Naive B cell (primary cell): ENCODE measurements around the gene ROGDI. TPM values are rescaled to one million over a fixed set of nuclear protein-coding genes. Genes with fewer than 3 reads are reported as not detected.

ENCODE experiments used
- ATAC-seq, 2 donors: fragments of 150-1000 bp; cut with Tn5 transposase; 2 replicates each; pipeline ENCODE4 v1.10.0; 2021; ENCODE audit warnings: low read depth in 2 of 2, mild to moderate bottlenecking in 2 of 2, moderate library complexity in 2 of 2
- DNase-seq: peaks from one replicate; pipeline ENCODE4 v3.0.0; 2022
- H3K27ac Mint-ChIP-seq, 6 donors: one replicate each; pipeline ENCODE4 v1.8.0; 2020 to 2022; ENCODE audit warnings: mild to moderate bottlenecking in 6 of 6, mixed read lengths in 6 of 6, moderate library complexity in 5 of 6, inconsistent platforms in 2 of 6
- H3K27me3 Mint-ChIP-seq, 3 donors: one replicate each; pipeline ENCODE4 v1.8.0; 2021 to 2022; ENCODE audit warnings: mixed read lengths in 3 of 3, mild to moderate bottlenecking in 1 of 3
- H3K36me3 Mint-ChIP-seq, 2 donors: one replicate each; pipeline ENCODE4 v1.8.0; 2020 to 2022; ENCODE audit warnings: mixed read lengths in 2 of 2, inconsistent platforms in 1 of 2, mild to moderate bottlenecking in 1 of 2
- H3K4me1 Mint-ChIP-seq, 3 donors: one replicate each; pipeline ENCODE4 v1.8.0; 2020 to 2022; ENCODE audit warnings: mixed read lengths in 3 of 3, inconsistent platforms in 1 of 3, mild to moderate bottlenecking in 1 of 3, moderate library complexity in 1 of 3
- H3K4me3 Mint-ChIP-seq, 8 donors: one replicate each; pipeline ENCODE4 v1.8.0; 2020 to 2022; ENCODE audit warnings: mild to moderate bottlenecking in 8 of 8, mixed read lengths in 8 of 8, moderate library complexity in 8 of 8, inconsistent platforms in 2 of 8
- H3K9me3 Mint-ChIP-seq, 7 donors: one replicate each; pipeline ENCODE4 v1.8.0; 2020 to 2022; ENCODE audit warnings: mixed read lengths in 7 of 7, mild to moderate bottlenecking in 5 of 7, inconsistent platforms in 2 of 7, moderate library complexity in 1 of 7
- polyA plus RNA-seq, 6 donors: library from polyadenylated mRNA; unstranded; fragments of 300-500 nt; fragmentation: Illumina TruSeq; gene quantifications; one replicate each; pipeline ENCODE4 v1.2.3, GENCODE V29; 2021; ENCODE audit warnings: low read depth in 6 of 6

Gene ROGDI
- polyA plus RNA-seq, 6 donors from 2014 or later: 2.7 to 8.0 (median 6.1) TPM

DNA sequence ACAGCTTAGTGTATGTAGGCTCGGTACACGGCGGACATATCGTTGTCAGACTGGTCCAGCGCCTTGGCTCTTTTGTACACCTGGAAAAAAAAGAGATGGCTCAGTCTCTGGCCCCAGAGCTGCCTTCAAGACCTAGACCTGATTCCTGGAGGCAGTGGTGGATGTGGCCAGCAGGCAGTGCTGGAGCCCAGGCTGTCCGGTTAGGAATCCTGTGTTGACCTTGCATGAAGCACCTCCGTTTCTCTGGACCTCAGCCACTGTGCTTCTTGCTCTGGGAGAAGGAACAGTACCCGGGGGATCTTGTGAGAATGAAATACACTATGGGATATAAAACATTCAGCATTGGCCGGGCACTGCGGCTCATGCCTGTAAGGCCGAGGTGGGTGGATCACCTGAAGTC lies 2.8 kb upstream of the ROGDI start:
- Mint-ChIP-seq H3K9me3 (no peaks in the 10 kb centered on the region), H3K4me1 (peaks cover 11 to 29% (median 18%) of the 10 kb centered on the region in 3 donors), H3K4me3 (peak overlapping the region in 2 of 8 donors; percentile 28 to 30), H3K36me3 (no peaks in the 10 kb centered on the region), H3K27me3 (no peaks in the 10 kb centered on the region), H3K27ac (no peak overlapping the region)
- DNase-seq (no peak), ATAC-seq (no peak)

DNA sequence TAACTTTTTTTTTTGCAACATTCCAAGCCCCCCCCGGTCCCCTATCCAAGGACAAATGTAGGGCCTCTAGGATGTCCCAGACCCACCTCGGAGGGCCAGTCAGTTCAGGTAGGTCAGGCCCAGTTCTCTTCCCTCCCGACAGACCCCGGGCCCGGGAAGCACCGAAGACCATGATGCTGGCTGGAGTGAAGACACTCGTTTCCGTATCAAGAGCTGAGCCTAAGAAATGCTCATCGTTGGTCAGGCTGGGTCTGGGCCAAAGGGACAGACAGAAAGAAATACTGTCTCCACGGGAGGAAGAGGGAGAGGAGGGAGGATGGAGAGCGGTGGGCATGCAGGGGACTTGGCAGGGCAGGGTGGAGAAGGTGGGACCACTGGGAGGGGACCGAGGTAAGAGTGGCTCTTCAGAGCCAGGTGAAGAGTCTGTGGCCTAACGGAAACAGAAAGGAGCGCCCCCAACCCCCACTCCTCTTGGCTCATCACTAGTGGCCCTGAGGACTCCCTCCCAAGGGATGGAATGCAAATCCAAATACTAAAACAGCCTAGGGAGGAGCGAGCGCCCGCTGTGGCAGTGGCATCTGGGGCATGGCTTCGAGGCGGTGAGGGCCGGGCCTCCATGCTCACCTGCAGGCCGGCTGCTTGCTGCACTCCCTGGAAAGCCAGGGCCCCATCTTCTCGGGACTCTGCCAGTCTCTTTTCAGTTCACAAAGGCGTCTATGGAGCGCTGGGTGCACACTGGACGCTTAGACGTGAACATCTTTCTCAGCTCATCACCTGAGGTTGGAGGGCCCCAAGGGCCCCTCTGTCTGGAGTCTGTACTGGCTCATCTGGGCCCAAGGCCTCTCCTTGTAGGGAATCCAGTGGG lies 1.7 kb upstream of the ROGDI start:
- H3K27ac Mint-ChIP-seq: peak overlapping the region in 1 of 6 donors; percentile 18
- H3K4me3 Mint-ChIP-seq: peak overlapping the region; percentile 39 to 88 (median 77)
- peaks cover 15 to 33% (median 21%) of the 10 kb centered on the region in 3 donors for H3K4me1 Mint-ChIP-seq
- H3K36me3 Mint-ChIP-seq: no peaks in the 10 kb centered on the region
- no peak for ATAC-seq
- no peak for DNase-seq
- no peaks in the 10 kb centered on the region for H3K27me3 Mint-ChIP-seq
- no peaks in the 10 kb centered on the region for H3K9me3 Mint-ChIP-seq

- H3K9me3 Mint-ChIP-seq: no peaks in the 10 kb centered on the region
- no peak for ATAC-seq
- DNase-seq: no peak
- no peaks in the 10 kb centered on the region for H3K36me3 Mint-ChIP-seq
- H3K4me3 Mint-ChIP-seq: peak overlapping the region; percentile 81 to 92 (median 86)
- H3K4me1 Mint-ChIP-seq: peaks cover 15 to 38% (median 21%) of the 10 kb centered on the region in 3 donors
- H3K27ac Mint-ChIP-seq: peak overlapping the region in 4 of 6 donors; percentile 28 to 82 (median 65)
- no peaks in the 10 kb centered on the region for H3K27me3 Mint-ChIP-seq
Observed at GRCh38 chr16:4803401-4803844, 990 bp upstream of the ROGDI start.

- peak; percentile 80 to 84 for ATAC-seq
- no peaks in the 10 kb centered on the region for H3K27me3 Mint-ChIP-seq
Observed at GRCh38 chr16:4802659-4803287, 340 bp upstream of the ROGDI start.

GRCh38 chr16:4801051-4801961 lies 1.1 kb downstream of the ROGDI start:
- no peaks in the 10 kb centered on the region for H3K36me3 Mint-ChIP-seq
- ATAC-seq: no peak
- peak overlapping the region in 4 of 6 donors; percentile 62 to 94 (median 88) for H3K27ac Mint-ChIP-seq
- no peaks in the 10 kb centered on the region for H3K27me3 Mint-ChIP-seq
- H3K4me1 Mint-ChIP-seq: peaks cover 15 to 38% (median 21%) of the 10 kb centered on the region in 3 donors
- H3K4me3 Mint-ChIP-seq: peak overlapping the region; percentile 85 to 94 (median 88)
- no peaks in the 10 kb centered on the region for H3K9me3 Mint-ChIP-seq
- DNase-seq: peak; percentile 12

More at GRCh38 chr16:4802659-4803287, 340 bp upstream of the ROGDI start:
- H3K4me3 Mint-ChIP-seq: peak overlapping the region; percentile 81 to 94 (median 87)
- DNase-seq: peak; percentile 93
- H3K4me1 Mint-ChIP-seq: peaks cover 15 to 38% (median 21%) of the 10 kb centered on the region in 3 donors
- no peaks in the 10 kb centered on the region for H3K36me3 Mint-ChIP-seq
- H3K9me3 Mint-ChIP-seq: no peaks in the 10 kb centered on the region
- peak overlapping the region; percentile 28 to 83 (median 70) for H3K27ac Mint-ChIP-seq

DNA sequence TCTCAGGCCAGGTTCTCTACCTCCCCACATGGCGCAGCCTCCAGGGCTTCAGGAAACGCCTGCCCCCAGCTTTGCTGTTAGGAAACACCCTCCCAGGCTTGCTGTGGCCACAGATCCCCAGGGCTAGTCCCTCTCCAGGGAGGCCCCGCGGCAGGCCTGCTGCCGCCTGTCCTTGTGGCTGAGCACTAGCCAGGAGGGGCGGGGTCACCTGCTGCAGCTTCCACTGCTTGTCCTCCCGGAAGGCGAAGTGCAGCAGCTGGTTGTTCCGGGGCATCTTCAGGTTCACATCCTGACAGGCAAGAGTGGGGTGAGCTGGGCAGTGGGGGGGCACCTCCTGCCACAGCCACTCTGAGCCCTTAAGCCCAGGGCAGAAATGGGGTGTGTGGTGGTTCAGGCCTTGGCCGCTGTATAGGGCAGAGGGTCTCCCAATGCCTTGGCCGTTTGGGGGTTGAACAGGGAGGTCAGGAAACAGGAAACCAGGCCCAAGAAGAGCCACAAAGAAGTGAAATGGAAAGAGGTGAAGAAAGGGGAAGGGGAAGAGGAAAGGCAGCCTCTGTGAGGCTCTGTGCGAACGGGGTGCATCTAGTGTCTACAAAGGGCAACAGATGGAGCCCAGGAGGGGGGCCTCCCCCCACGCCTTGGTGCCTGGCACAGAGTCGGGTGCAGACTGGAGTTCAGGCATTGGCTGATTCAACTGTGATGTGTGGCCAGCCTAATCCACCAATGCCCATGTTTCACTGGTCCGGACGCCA lies 2.0 kb downstream of the ROGDI start:
- Mint-ChIP-seq H3K9me3 (no peaks in the 10 kb centered on the region), H3K4me3 (peak overlapping the region; percentile 55 to 87 (median 81)), H3K4me1 (peaks cover 15 to 36% (median 21%) of the 10 kb centered on the region in 3 donors), H3K27ac (peak overlapping the region in 5 of 6 donors; percentile 18 to 94 (median 73)), H3K36me3 (no peaks in the 10 kb centered on the region), H3K27me3 (no peaks in the 10 kb centered on the region)
- ATAC-seq (no peak), DNase-seq (no peak)

GRCh38 chr16:4799171-4799855 lies 3.1 kb downstream of the ROGDI start:
- Mint-ChIP-seq H3K4me1 (peaks cover 15 to 36% (median 21%) of the 10 kb centered on the region in 3 donors), H3K36me3 (no peaks in the 10 kb centered on the region)

DNA sequence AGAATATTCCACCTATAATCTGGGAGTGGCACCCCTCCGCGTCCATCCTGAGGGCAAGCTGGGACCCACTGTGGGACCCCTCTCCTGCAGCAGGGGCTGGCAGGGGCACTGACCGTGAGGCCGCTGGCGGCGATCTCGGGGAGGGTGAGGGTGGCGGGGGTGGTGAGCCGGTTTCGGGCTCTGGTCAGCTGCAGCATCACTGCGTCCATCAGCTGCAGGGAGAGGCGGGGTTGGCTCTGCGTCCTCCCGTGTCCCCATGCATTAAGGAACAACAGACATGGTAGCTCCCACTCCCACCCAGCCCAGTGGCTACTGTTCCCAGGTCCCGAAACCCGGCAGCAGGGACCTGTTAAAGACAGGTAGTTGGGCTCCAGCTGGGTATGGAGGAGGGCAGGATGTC lies 4.0 kb downstream of the ROGDI start:
- no peaks in the 10 kb centered on the region for H3K9me3 Mint-ChIP-seq
- no peak overlapping the region for H3K4me3 Mint-ChIP-seq
- H3K4me1 Mint-ChIP-seq: peaks cover 11 to 29% (median 21%) of the 10 kb centered on the region in 3 donors
- H3K36me3 Mint-ChIP-seq: no peaks in the 10 kb centered on the region
- DNase-seq (no peak), ATAC-seq (no peak)
- no peaks in the 10 kb centered on the region for H3K27me3 Mint-ChIP-seq
- H3K27ac Mint-ChIP-seq: no peak overlapping the region

More at GRCh38 chr16:4799171-4799855, 3.1 kb downstream of the ROGDI start:
- Mint-ChIP-seq H3K27ac (no peak overlapping the region), H3K4me3 (peak overlapping the region in 4 of 8 donors; percentile 15 to 87 (median 46)), H3K27me3 (no peaks in the 10 kb centered on the region), H3K9me3 (no peaks in the 10 kb centered on the region)
- ATAC-seq: no peak
- no peak for DNase-seq

- DNase-seq (no peak), ATAC-seq (no peak)
- H3K27ac Mint-ChIP-seq: no peak overlapping the region
- peaks cover 11 to 23% (median 21%) of the 10 kb centered on the region in 3 donors for H3K4me1 Mint-ChIP-seq
- no peaks in the 10 kb centered on the region for H3K36me3 Mint-ChIP-seq
- no peaks in the 10 kb centered on the region for H3K27me3 Mint-ChIP-seq
- H3K9me3 Mint-ChIP-seq: no peaks in the 10 kb centered on the region
- H3K4me3 Mint-ChIP-seq: no peak overlapping the region
Observed at GRCh38 chr16:4797805-4798252, 4.6 kb downstream of the ROGDI start.

DNA sequence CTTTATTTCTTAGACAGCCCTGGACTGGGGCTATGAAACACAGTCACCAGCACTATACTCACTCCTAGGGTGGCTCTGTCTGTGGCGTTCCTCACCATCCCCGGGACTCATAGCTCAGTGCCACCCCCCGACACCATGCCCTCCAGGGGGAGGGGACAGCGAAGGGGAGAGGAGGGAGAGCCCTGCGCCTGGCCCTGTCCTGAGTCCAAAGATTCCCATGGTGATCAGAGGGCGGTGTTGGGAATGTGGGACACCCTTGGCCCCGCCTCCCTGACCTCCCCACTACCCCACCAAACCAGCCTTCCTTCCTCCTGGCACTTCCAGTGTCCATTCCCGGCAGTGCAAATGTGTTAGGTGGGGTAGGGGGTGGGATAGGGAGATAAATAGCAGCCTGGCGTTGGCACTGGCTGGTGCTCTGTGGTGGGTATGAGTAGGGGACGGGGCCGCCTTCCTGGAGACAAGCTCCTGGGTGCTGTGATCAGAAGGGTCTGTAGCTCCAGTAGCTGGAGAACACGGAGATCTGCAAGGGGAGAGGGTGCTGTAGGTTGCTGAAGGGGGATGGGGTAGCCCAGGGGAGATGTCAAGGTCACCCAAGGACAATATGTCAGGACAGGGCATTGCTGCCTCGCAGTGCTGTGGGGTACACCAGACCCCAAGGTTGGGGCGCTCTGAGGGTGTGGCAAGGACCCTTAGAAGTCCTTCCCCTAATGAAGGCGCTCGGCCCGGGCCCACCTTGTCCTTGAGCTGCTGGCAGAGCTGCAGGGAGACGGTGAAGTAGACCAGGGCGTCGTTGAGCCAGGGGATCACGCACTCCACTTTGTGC lies 5.2 kb downstream of the ROGDI start:
- ATAC-seq (no peak), DNase-seq (no peak)
- H3K27me3 Mint-ChIP-seq: no peaks in the 10 kb centered on the region
- no peak overlapping the region for H3K4me3 Mint-ChIP-seq
- H3K36me3 Mint-ChIP-seq: no peaks in the 10 kb centered on the region
- H3K27ac Mint-ChIP-seq: no peak overlapping the region
- no peaks in the 10 kb centered on the region for H3K9me3 Mint-ChIP-seq
- H3K4me1 Mint-ChIP-seq: peaks cover 11 to 22% (median 21%) of the 10 kb centered on the region in 3 donors

DNA sequence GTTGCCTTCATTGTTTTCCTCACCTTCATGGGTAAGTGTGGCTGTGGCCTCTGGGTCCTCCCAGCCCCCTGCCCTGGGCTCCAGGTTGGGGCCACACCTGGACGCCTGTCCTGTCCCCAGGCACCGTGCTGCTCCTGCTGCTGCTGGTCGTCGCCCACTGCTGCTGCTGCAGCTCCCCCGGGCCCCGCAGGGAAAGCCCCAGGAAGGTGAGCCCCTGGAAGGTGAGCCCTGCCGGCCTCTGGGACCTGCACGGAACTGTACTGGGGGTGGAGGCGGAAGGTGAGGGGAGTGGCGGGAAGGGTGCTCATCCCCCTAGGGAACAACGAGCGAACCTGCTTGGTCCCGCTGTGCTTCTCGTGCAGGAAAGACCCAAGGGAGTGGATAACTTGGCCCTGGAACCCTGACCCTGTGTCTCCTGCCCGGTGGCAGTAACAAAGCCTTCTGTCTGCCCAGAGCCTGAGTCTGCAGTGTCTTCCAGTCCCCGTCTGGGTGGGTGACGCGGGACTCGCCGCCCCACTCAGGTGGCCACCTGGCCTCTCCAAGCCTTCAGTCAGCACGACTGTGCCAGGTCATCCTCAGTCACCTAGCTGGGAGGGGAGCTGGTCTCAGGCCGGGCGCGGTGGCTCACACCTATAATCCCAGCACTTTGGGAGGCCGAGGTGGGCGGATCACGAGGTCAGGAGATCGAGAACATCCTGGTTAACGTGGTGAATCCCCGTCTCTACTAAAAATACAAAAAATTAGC lies 6.4 kb downstream of the ROGDI start:
- peaks cover 10 to 17% (median 11%) of the 10 kb centered on the region in 3 donors for H3K4me1 Mint-ChIP-seq
- no peaks in the 10 kb centered on the region for H3K27me3 Mint-ChIP-seq
- H3K9me3 Mint-ChIP-seq: no peaks in the 10 kb centered on the region
- H3K36me3 Mint-ChIP-seq: no peaks in the 10 kb centered on the region
- DNase-seq (no peak), ATAC-seq (no peak)
- H3K27ac Mint-ChIP-seq: no peak overlapping the region
- no peak overlapping the region for H3K4me3 Mint-ChIP-seq
